Muscle layer of duodenum (tissue), 2 donors: ENCODE results near the gene SH3GL3.

ENCODE experiments used
- H3K27ac ChIP-seq: one replicate; pipeline ENCODE4 v1.7.0; 2013; ENCODE audit warnings: mild to moderate bottlenecking, low read length
- H3K27me3 ChIP-seq: one replicate; pipeline ENCODE4 v1.7.0; 2013; ENCODE audit warnings: low read depth, mild to moderate bottlenecking, control low read depth, low read length
- H3K36me3 ChIP-seq, 2 donors: one replicate each; pipeline ENCODE4 v1.7.0; 2013; ENCODE audit warnings: low read length in 2 of 2, control low read depth in 1 of 2, mild to moderate bottlenecking in 1 of 2; ENCODE audit not compliant: insufficient read depth in 2 of 2, control insufficient read depth in 1 of 2
- H3K4me1 ChIP-seq, 2 donors: one replicate each; pipeline ENCODE4 v1.7.0; 2013; ENCODE audit warnings: low read length in 2 of 2, mild to moderate bottlenecking in 2 of 2, control low read depth in 1 of 2, moderate library complexity in 1 of 2; ENCODE audit not compliant: insufficient read depth in 2 of 2, control insufficient read depth in 1 of 2
- H3K4me3 ChIP-seq, 2 donors: one replicate each; pipeline ENCODE4 v1.7.0; 2013; ENCODE audit warnings: low read length in 2 of 2, low read depth in 1 of 2, mild to moderate bottlenecking in 1 of 2
- H3K9me3 ChIP-seq, 2 donors: one replicate each; pipeline ENCODE4 v1.7.0; 2013; ENCODE audit warnings: low read length in 2 of 2, control low read depth in 1 of 2, mild to moderate bottlenecking in 1 of 2; ENCODE audit not compliant: control insufficient read depth in 1 of 2
- donor health status: healthy.

The SH3GL3 gene

GRCh38 chr15:83631534-83631933, 184.4 kb downstream of the SH3GL3 start:
- Histone ChIP-seq H3K9me3 (no peaks in the 10 kb centered on the region), H3K27me3 (no peaks in the 10 kb centered on the region), H3K4me1 (no peaks in the 10 kb centered on the region), H3K4me3 (no peak overlapping the region), H3K36me3 (no peaks in the 10 kb centered on the region), H3K27ac (no peak overlapping the region)

GRCh38 chr15:83643201-83643600, 196.1 kb downstream of the SH3GL3 start:
- Histone ChIP-seq H3K27ac (no peak overlapping the region), H3K36me3 (no peaks in the 10 kb centered on the region), H3K4me1 (no peaks in the 10 kb centered on the region), H3K27me3 (no peaks in the 10 kb centered on the region), H3K9me3 (peaks cover 0 to 10% of the 10 kb centered on the region in 2 donors), H3K4me3 (no peak overlapping the region)

GRCh38 chr15:83644439-83644838, 197.3 kb downstream of the SH3GL3 start:
- Histone ChIP-seq H3K36me3 (no peaks in the 10 kb centered on the region), H3K27ac (no peak overlapping the region), H3K9me3 (peaks cover 0 to 8% of the 10 kb centered on the region in 2 donors), H3K4me3 (no peak overlapping the region), H3K4me1 (no peaks in the 10 kb centered on the region), H3K27me3 (no peaks in the 10 kb centered on the region)

- H3K9me3 ChIP-seq, result no peaks in the 10 kb centered on the region
Measured at GRCh38 chr15:83650831-83651230, 203.7 kb downstream of the SH3GL3 start.

GRCh38 chr15:83651541-83651940, 204.4 kb downstream of the SH3GL3 start:
- Histone ChIP-seq H3K4me3 (no peak overlapping the region), H3K9me3 (no peaks in the 10 kb centered on the region), H3K4me1 (no peaks in the 10 kb centered on the region), H3K36me3 (no peaks in the 10 kb centered on the region), H3K27me3 (no peaks in the 10 kb centered on the region), H3K27ac (no peak overlapping the region)

More at GRCh38 chr15:83650831-83651230, 203.7 kb downstream of the SH3GL3 start:
- no peaks in the 10 kb centered on the region for H3K36me3 ChIP-seq
- no peaks in the 10 kb centered on the region for H3K27me3 ChIP-seq
- no peak overlapping the region for H3K4me3 ChIP-seq
- H3K27ac ChIP-seq, result no peak overlapping the region
- no peaks in the 10 kb centered on the region for H3K4me1 ChIP-seq

GRCh38 chr15:83652626-83653204, 205.6 kb downstream of the SH3GL3 start:
- H3K9me3 ChIP-seq, result no peaks in the 10 kb centered on the region
- no peak overlapping the region for H3K27ac ChIP-seq
- H3K27me3 ChIP-seq, result no peaks in the 10 kb centered on the region
- H3K36me3 ChIP-seq, result no peaks in the 10 kb centered on the region
- H3K4me3 ChIP-seq, result no peak overlapping the region
- peaks cover 0 to 3% of the 10 kb centered on the region in 2 donors for H3K4me1 ChIP-seq

- Histone ChIP-seq H3K4me1 (peaks cover 0 to 3% of the 10 kb centered on the region in 2 donors), H3K9me3 (no peaks in the 10 kb centered on the region), H3K4me3 (no peak overlapping the region), H3K36me3 (no peaks in the 10 kb centered on the region), H3K27ac (no peak overlapping the region), H3K27me3 (no peaks in the 10 kb centered on the region)
Measured at GRCh38 chr15:83653288-83653638, 206.1 kb downstream of the SH3GL3 start.

GRCh38 chr15:83653639-83654378, 206.7 kb downstream of the SH3GL3 start, which contains the start of gene ADAMTSL3:
ADAMTSL3 (plus strand) TSS chr15:83654123; CDS start chr15:83655762, 1,639 bp downstream.
- Histone ChIP-seq H3K36me3 (no peaks in the 10 kb centered on the region), H3K27me3 (no peaks in the 10 kb centered on the region), H3K9me3 (no peaks in the 10 kb centered on the region), H3K27ac (peak within 1 kb of the TSS; percentile 45), H3K4me3 (peak within 1 kb of the TSS; percentile 46 to 63), H3K4me1 (peaks cover 0 to 3% of the 10 kb centered on the region in 2 donors)

- peak overlapping the region; percentile 45 for H3K27ac ChIP-seq
- peaks cover 0 to 3% of the 10 kb centered on the region in 2 donors for H3K4me1 ChIP-seq
- no peaks in the 10 kb centered on the region for H3K9me3 ChIP-seq
- H3K4me3 ChIP-seq, result peak overlapping the region; percentile 46 to 63
- H3K27me3 ChIP-seq, result no peaks in the 10 kb centered on the region
- no peaks in the 10 kb centered on the region for H3K36me3 ChIP-seq
Measured at GRCh38 chr15:83654379-83655236, 207.5 kb downstream of the SH3GL3 start.

- H3K36me3 ChIP-seq, result no peaks in the 10 kb centered on the region
- H3K9me3 ChIP-seq, result no peaks in the 10 kb centered on the region
- peak overlapping the region; percentile 45 for H3K27ac ChIP-seq
- no peaks in the 10 kb centered on the region for H3K27me3 ChIP-seq
- H3K4me3 ChIP-seq, result peak overlapping the region; percentile 46 to 63
- peaks cover 0 to 3% of the 10 kb centered on the region in 2 donors for H3K4me1 ChIP-seq
Measured at GRCh38 chr15:83655237-83655616, 208.1 kb downstream of the SH3GL3 start.

- Histone ChIP-seq H3K4me3 (peak overlapping the region; percentile 46 to 63), H3K4me1 (peaks cover 0 to 3% of the 10 kb centered on the region in 2 donors), H3K9me3 (no peaks in the 10 kb centered on the region), H3K27ac (no peak overlapping the region), H3K27me3 (no peaks in the 10 kb centered on the region), H3K36me3 (no peaks in the 10 kb centered on the region)
Measured at GRCh38 chr15:83656192-83656591, 209.1 kb downstream of the SH3GL3 start.
